Fibroblast of skin of back (primary cell): ENCODE results near the gene SRPK2.
"Not testable (repeated sequence)": the region's sequence is repeated elsewhere in the genome, so short reads cannot be mapped to it uniquely, and the experiment has no call there.

Experiments
- DNase-seq: peaks from one replicate; pipeline ENCODE4 v3.0.0-alpha.2; 2013

The SRPK2 gene

DNA sequence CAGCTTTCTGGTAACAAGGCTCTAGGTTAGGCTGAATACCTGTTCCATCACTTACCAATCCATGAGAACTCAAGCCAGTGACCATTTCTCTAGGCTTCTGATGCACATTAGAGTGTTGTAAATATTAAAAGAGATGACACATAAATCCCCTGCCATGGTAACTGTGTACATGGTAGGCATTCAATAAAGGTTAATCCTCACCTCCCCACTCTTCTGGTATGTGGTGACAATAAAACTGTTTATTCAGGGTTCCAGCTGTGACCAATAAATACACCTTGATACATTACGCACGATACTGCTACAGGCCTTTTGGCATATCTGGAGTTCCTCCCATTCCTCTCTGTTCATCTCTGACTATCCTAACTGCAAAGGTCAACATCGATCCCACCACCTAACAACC, 171.9 kb downstream of the SRPK2 start:
- DNase-seq = no peak

DNA sequence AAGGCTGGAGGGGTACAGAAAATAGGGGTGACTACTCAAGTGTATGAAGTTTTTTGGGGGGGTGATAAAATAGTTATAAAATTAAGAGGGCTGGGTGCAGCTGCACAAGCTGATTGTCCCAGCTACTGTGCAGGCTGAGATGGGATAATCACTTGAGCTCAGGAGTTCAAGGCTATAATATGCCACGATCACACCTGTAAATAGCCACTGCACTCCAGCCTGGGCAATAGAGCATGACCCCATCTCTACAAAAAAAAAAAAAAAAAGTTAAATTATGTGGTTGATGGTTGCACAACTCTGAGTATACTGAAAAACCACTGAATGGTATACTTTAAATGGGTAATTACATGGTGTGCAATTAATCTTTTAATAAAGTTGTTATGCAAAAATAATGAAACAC, 172.9 kb downstream of the SRPK2 start:
- DNase-seq = no peak

DNA sequence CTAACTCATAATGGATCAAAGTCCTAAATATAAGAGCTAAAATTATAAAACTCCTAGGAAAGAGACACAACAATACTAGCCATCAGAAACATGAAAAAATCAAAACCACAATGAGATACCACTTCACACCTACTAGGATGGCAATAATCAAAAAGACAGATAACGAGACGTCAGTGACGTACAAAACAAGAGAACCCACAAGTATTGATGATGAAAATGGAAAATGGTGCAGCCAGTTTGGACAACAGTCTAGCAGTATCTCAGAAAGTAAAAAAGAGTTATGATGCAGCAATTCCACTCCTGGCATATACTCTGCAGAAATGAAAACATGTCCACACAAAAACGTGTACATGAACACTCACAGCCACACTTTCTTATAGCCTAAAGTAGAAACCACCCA, 173.5 kb downstream of the SRPK2 start:
- no peak for DNase-seq

DNA sequence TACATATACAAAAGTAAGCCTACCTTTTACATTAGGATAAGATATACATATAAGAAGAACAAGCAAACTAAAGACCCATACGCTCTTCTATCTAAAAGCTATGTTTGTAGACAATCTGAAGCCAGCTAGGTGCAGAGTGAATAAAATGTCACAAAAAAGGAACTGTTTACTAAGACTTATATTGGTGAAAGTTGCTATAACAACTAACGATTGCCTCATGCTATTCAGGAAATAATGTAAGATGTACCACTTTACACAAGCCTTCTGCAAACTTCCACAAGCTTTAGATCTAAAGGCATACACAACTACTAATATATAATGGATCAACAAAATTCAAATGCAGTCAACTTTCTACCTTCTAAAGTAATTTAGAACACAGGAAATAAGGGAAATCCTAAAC, 175.1 kb downstream of the SRPK2 start:
- DNase-seq = no peak

DNA sequence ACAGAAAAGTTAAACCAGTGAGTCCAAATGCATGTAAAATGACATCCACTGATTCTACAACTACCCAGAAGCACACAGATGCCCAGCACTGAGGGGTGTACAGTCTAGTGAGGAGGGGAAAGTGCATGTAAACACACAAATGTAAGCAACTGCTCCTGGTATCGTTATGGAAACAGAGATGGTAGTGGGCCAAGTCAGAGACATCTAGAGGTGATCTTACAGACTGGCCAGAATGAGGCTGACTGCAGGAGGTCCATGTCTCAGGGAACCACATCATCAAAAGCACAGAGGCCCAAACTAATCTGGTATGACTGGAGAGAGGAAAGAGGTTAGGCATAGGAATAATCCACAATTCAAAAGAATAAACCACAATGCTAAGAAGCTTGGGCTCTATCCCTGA, 176.5 kb downstream of the SRPK2 start:
- DNase-seq = no peak

DNA sequence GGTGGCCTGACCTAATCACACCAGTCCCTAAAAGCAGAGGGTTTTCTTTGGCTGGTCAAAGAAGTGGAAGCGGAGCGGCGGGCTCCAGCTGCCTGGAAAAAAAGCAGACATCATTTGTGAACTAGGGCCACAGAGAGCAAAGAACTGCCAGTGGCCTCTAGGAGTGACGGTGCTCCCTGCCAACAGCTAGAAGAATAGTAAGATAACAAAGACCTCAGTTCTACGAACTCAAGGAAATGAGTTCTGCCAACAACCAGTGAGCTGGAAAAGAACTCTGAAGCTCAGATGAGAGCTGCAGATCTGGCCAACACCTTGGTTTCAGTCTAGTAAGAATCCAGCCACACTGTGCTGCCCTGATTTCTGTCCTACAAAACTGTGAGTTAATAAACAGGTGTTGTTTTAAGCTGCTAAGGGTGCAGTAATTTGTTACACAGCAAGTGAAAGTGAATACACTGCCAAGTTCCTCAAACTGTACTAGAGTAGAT, 178.0 kb downstream of the SRPK2 start:
- DNase-seq = no peak

DNA sequence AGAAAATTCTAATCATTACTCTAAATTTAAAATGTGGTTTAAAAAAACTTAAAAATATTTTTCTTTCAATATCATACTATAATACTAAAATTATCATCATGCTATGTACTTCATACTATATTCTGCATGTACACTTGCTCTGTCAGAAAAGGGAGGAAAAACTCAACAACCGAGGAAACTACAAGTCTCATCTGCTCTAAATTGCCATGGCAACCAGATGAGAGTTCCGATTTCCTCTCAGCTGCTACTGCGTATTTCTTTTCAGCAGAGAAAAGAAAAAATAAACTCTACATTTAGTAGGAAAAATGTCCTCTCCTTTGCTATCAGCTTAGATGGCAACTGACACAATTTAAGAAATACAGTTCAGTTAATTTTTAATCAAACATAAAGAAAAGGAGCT, 178.9 kb downstream of the SRPK2 start:
- DNase-seq = no peak

DNA sequence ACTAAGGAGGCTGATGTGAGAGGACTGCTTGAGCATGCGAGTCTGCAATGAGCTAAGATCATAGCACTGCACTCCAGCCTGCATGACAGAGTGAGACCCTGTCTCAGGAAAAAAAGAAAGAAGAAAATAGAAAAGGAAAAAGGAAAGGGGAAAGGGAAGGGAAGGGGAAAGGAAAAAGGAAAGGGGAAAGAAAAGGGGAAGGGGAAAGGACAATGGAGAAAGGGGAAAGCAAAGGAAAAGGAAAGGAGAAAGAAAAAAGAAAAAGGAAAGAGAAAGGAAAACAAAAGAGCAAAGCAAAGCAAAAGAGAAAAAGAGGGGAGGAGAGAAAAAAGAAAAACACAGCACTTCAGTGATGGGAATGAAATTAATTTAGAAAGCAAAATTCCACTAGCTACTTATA, 179.3 kb downstream of the SRPK2 start:
- no peak for DNase-seq

DNA sequence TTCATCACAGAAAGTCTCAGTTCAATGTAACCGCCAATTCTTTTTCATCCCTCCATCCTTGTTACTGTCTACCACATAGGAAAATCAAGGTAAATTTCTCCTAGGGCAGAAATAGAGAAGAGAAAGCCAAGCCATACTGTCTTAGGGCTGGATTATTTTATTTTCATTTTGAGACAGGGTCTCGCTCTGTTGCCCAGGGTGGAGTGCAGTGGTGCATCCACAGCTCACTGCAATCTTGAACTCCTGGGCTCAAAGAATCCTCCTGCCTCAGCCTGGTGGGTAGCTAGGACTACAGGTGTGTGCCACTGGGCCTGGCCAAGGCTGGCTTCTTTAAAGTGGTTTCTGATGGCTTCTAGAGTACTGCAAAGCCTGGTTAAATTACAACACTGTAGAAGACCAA, 181.7 kb downstream of the SRPK2 start:
- no peak for DNase-seq

DNA sequence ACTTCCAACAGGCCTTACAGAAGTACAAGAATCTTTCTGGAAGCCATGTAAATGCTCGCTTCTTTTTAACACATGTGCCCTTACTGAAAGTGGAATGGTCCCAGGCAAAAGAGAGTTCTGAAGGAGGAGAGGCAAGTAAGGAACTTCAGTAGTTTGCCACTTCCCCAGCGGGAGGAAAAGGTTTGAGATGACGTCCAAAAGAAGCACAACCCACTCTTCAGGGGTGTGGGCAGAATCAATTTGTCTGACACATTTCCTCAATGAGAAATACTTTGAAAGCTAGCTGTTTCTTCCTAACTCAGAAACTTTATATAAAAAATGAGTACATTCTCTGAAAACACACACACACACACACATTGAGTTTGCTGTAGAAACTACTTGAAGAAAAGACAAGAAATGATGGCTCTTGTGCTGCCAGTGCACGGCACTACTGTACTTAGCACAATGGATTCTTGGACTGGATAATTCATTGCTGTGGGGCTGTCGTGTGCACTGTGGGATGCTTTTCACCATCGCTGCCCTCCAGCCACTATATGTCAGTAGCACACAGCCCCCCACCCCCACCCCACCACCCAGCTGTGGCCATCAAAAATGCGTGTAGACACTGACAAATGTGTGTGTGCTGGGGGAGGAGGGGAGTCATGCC, 183.0 kb downstream of the SRPK2 start:
- DNase-seq = no peak

DNA sequence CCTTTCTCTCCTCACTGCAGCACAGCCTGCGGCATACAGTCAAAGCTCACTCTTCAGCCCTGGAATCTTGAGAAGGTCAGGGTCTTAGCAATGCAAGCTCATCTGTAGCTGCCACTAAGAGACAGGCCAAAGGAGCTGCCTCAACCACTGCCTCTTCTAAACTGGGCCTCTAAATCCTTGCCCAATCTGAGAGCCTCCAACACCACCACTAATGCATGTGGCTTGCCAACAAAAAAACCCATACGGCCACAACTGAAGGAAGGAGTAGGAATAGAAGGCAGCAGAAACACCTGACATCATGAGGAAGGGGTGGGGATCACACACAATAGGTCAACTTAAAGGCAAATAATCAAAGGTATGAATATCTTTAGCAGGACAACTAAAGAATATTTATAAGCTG, 183.8 kb downstream of the SRPK2 start:
- DNase-seq = no peak

DNA sequence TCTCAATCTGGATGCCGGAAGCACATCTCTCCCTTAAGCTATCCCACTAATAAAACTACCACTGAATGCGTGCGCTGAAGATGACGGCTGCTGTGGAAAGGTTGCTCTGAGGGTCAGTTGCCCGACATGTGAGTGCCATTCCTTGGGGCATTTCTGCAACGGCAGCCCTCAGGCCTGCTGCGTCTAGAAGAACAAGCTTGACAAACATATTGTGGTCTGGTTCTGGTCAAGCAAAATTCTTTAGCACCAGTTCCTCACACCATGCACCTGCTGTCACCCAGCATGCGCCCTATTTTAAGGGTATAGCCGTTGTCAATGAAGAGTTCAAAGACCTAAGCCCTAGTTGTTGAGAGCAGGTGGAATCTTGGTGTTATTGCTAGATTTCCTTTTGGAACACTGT, 184.2 kb downstream of the SRPK2 start:
- no peak for DNase-seq

DNA sequence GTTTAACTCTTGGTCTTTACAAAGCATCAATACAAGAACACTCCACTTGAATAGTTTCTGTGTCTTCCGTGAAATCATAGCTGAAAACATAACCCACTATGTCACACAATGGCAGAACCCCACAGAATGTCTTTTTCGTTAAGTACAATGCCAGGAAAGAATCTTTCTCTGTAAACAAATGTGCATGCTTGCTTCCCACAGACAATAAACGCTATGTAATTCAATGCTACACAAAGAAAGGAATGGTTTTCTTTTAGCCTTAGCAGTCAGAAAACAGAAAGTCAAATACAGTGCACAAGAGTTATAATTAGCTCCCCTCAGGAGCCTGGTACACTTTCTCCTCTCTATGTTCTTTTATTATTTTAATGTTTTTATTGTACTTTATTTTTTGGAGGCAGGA, 186.1 kb downstream of the SRPK2 start:
- no peak for DNase-seq

DNA sequence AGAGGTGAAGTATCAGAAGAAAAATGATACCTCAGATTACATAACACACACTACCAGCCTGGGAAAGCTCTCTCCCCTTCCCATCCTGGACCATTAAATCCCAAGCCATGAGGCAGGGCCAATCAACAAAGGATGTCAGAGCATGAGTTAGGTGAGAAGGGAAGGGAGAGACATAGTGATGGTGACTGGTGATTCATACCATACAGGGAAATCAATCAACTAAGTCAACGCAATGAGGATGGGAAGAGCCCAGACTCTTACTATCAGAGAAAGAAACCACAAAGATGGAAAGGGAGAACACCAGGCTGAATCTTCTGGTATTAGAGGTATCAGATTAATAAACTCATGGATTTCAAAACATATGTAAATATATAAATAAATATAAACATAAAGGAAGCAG, 189.3 kb downstream of the SRPK2 start:
- DNase-seq = no peak

DNA sequence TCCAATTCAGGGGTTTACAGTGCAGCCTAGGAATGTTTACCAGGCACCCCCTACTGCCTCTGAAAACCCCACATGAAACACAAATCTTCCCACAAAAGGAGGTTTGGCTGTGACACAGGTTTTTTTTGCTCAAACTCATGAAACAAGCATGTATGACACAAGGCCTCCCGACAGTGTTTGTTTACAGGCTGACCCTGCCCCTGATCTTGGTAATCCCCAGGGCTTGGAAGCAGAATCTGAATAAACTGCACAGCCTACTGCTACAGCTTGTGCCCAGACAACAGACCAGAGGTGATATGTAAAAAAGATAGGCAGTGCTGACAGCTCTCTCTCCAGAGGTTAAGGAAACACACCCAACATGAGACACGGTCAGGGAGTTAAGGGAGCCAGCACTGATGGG, 190.5 kb downstream of the SRPK2 start:
- DNase-seq = peak; percentile 92

DNA sequence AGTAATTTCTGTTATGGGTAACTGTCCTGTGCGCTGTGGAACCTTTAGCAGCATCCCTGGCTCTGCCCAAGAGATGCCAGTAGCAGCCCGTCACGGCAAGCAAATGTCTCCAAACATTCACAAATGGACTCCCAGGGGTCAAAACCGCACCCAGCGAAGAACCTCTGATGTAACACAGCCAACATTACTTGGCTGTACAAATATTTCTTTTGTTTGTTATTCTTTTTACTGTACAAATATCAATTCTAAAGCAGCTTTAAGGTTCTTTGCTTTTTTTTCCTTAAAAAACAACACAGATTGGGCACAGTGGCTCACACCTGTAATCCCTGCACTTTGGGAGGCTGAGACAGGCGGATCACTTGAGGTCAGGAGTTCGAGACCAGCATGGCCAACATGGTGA, 192.2 kb downstream of the SRPK2 start:
- DNase-seq = no peak

DNA sequence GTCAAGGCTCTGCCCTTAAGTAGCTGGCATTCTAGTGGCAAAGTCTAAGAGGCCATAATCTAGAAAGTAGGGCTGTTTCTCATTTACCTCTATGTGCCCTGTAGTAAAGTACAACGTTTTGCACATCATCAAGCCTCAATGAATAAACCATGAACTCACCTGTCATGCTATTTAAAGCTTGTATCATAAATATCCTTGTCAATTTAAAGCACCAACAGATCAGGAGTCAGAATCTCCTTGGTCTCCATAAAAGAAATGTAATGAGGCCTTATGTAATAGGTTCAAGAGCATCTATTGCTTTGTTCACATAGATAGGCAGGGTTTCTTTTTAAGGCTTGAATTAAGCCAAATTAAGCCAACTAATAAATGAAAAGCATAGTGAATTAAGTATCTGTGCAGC, 192.8 kb downstream of the SRPK2 start:
- no peak for DNase-seq

DNA sequence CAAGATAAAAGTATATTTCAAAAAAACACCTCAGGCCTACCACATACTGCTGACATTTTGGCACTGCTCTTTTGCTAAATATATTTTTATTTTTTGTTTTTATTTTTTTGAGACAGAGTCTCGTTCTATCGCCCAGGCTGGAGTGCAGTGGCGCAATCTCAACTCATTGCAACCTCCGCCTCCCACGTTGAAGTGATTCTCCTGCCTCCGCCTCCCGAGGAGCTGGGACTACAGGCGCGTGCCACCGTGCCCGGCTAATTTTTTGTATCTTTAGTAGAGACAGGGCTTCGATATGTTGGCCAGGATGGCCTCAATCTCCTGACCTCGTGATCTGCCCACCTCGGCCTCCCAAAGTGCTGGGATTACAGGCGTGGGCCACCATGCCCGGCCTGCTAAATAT, 193.8 kb downstream of the SRPK2 start:
- not testable (repeated sequence) for DNase-seq

DNA sequence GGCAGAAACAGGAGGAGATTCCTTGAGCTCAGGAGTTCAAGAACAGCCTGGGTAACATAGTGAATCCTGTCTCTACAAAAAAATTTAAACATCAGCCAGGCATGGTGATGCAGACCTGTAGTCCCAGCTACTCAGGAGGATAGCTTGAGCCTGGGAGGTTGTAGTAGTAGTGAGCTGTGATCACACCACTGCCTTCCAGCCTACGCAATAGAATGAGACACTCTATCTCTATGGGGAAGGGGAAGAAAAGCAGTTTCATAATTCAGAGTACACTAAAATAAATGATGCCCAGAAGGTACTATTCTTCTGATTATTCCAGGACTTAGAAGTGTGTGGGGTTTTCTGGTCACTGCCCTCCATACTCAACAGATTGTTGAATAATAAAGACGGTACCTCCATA, 197.4 kb downstream of the SRPK2 start:
- DNase-seq = no peak

DNA sequence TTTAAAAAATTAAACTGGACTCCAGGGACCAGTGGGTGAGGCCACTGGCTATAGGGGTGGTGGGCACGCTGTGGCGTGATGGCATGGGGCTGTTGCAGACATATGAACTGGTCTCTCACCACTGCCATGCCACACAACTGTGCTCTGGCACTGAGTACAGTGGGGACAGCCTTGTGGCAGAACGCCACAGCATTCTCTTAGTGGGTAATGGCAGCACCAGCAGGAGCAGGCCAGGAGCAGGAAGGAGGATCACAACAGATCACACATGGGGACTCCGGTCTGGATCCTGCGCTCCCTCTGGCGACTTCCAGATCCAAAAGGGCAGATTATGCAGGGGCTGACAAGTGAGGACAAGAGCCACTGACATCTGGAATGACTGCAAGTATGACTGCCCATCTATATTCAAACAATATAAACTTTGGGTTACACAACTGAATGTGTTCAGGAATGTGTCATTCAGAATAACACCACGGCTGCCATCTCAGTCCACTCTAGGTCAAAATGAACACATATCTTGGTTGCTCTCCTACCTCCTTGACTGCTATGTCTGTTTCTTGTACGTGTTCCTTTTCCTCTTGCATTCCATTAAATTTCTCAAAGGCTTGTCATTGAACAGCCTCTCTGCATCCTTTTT, 198.7 kb downstream of the SRPK2 start:
- DNase-seq = no peak

DNA sequence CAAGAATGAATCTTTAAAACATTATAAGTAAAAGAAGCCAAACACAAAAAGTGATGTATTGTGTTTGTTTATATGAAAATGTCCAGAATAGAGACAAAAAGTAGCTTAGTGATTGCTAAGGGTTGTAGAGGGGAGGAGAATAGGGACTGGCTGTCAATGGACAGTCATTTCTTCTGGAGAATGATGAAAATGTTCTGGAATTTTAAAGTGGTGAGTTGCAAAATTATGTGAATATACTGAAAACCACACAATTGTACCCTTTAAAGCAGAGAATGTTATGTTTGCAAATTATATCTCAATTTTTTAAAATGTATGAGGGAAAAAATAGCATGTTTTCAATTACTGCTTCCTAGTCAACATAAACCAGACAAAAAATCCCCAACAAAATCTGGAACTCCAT, 200.5 kb downstream of the SRPK2 start:
- DNase-seq = peak; percentile 45

DNA sequence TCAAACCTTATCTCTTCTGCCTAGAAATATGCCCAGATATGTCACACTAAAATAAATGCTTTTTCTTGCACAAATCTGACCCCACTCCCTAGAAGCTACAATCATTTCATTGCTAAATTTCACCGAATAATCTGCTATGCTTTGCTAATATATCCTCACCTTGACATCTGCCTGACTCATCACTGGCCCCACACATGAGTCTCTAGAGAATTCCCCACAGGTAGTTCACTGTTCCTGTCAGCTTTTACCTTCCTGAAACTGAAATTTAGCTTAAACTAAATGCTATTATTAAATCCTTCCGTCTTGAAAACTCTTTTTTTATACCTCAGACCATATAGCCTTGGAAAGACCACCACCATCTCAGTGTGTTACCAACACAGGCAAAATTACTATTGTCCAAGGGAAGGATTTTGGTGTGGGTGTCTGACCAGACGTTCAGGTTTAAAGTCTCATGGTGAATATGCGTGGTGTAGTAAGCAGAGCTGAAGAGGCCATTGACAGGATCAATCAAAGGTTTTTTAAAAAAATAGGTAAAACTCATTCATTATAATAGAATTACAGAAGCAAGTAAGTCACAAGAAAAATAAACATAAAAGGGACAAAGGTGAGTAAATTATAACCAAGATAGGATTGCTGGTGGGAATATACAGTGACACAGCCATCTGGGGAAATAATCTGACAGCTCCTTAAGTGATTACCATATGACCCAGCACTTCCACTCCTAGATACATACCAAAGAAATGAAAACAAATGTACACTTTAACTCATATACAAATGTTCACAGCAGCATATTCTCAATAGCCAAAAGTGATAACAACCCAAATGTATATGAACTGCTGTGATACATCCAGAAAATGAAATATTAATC, 201.2 kb downstream of the SRPK2 start:
- DNase-seq = no peak

DNA sequence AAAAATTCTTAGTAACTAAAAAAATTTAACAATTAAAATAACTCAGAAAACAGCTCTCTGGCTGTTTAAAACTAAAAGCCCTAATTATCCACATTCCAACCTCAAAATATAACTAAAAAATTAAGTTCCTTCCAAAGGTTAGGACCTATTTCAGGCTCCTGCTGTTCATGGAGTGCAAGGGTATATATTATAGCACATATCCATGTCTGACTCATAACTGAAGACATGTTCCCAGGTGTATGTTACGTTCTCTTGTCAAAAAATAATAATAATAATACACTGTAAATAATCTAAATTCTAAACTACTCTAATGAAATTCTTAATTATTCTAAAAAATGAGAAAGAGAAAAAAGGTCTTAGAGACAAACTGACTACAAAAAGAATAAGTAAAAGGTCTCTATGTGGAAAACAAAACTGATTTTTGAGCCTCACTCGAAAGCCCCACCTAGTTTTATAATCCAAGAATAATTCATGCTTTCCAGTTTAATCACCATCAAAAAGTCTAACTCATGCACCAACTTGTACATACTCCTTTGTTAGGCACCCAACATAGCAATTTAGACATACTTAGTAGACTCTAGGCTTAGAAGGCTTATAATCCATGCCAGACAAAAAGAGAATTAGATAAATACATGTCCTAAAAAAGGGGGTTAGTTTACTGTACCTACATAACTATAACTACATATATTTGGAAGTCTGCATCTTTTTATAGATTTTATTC, 203.3 kb downstream of the SRPK2 start:
- DNase-seq = no peak
